PC-3 (cell line): Measurements from ENCODE around the gene CUEDC1. TPM values are rescaled to one million over a fixed set of nuclear protein-coding genes. Genes with fewer than 3 reads are reported as not detected.

ENCODE experiments used
- ATAC-seq: fragments of 200-7000 bp; cut with Tn5 transposase; 2 replicates; pipeline ENCODE4 v1.9.1; 2020; ENCODE audit warnings: mild to moderate bottlenecking, moderate library complexity
- BruUV-seq: library from RNA; stranded (reverse); fragments of 400-500 nt; replicated peaks from 2 replicates; lab custom pipeline; 2021; lab: Mats Ljungman, UMichigan
- CTCF ChIA-PET: fragments of 300-600 bp; sonication (Branson Sonifier 250); formaldehyde crosslinking; loops from one replicate; lab custom pipeline; 2022; ENCODE audit warnings: antibody characterized with exemption; lab: Charles Lee
- POLR2A ChIA-PET: fragments of 300-600 bp; sonication (Branson Sonifier 250); formaldehyde crosslinking; loops from one replicate; lab custom pipeline; 2022; ENCODE audit warnings: antibody characterized with exemption; ENCODE audit not compliant: unreplicated experiment; lab: Charles Lee
- DNase-seq: peaks from one replicate; pipeline ENCODE4 v3.0.0-alpha.2; 2015
- H2AFZ ChIP-seq: fragments of 300-600 bp; sonication (generic); 2 replicates; pipeline ENCODE4 v1.6.0; 2016; ENCODE audit warnings: antibody characterized with exemption, low read length
- H3F3A ChIP-seq: fragments of 300-600 bp; sonication (generic); one replicate; pipeline ENCODE4 v1.6.0; 2017; ENCODE audit warnings: antibody characterized with exemption, low read length, control low read depth, mild to moderate bottlenecking; ENCODE audit not compliant: unreplicated experiment
- H3K27ac ChIP-seq: fragments of 300-600 bp; sonication (generic); 2 replicates; pipeline ENCODE4 v1.5.1; 2016; ENCODE audit warnings: mild to moderate bottlenecking, low read length
- H3K27me3 ChIP-seq: fragments of 300-600 bp; sonication (generic); 2 replicates; pipeline ENCODE4 v1.6.1; 2016; ENCODE audit warnings: low read length, mixed read lengths
- H3K36me3 ChIP-seq: fragments of 300-600 bp; sonication (generic); 2 replicates; pipeline ENCODE4 v1.6.1; 2016; ENCODE audit warnings: low read depth, mixed run types, low read length, mixed read lengths
- H3K4me1 ChIP-seq: fragments of 300-600 bp; sonication (generic); 2 replicates; pipeline ENCODE4 v1.5.1; 2016; ENCODE audit warnings: low read length; ENCODE audit not compliant: insufficient read depth
- H3K4me2 ChIP-seq: fragments of 300-600 bp; sonication (generic); 2 replicates; pipeline ENCODE4 v1.6.0; 2016; ENCODE audit warnings: low read length
- H3K4me3 ChIP-seq: fragments of 300-600 bp; sonication (generic); 2 replicates; pipeline ENCODE4 v1.5.1; 2016; ENCODE audit warnings: mild to moderate bottlenecking, low read length, mixed read lengths
- H3K79me2 ChIP-seq: fragments of 300-600 bp; sonication (generic); 2 replicates; pipeline ENCODE4 v1.6.1; 2017; ENCODE audit warnings: low read length, mixed read lengths
- H3K9ac ChIP-seq: fragments of 300-600 bp; sonication (generic); 2 replicates; pipeline ENCODE4 v1.6.0; 2016; ENCODE audit warnings: mild to moderate bottlenecking, low read length
- H3K9me2 ChIP-seq: fragments of 300-600 bp; sonication (generic); replicated peaks from 2 replicates; pipeline ENCODE4 v1.6.1; 2016; ENCODE audit warnings: mixed run types, low read length, mixed read lengths
- H3K9me3 ChIP-seq: fragments of 300-600 bp; sonication (generic); 2 replicates; pipeline ENCODE4 v1.6.1; 2016; ENCODE audit warnings: low read length, mixed read lengths
- H4K20me1 ChIP-seq: fragments of 300-600 bp; sonication (generic); 2 replicates; pipeline ENCODE4 v1.6.1; 2016; ENCODE audit warnings: low read length, mixed read lengths
- CTCF ChIP-seq: fragments of 300-600 bp; sonication (generic); conservative IDR thresholded peaks from 2 replicates; pipeline ENCODE4 v1.5.1; 2017; ENCODE audit warnings: antibody characterized with exemption, low read depth, mild to moderate bottlenecking, low read length
- EZH2 ChIP-seq: fragments of 300-600 bp; sonication (generic); IDR thresholded peaks from one replicate; pipeline ENCODE4 v1.6.1; 2017; ENCODE audit warnings: antibody characterized with exemption, mild to moderate bottlenecking, low read length; ENCODE audit not compliant: unreplicated experiment
- EZH2phosphoT487 ChIP-seq: fragments of 300-600 bp; sonication (generic); IDR thresholded peaks from 2 replicates; pipeline ENCODE4 v1.6.1; 2018; ENCODE audit warnings: mild to moderate bottlenecking, antibody characterized with exemption, low read length, borderline replicate concordance
- intact Hi-C: fragments of 100-400 bp; cut with micrococcal nuclease; formaldehyde crosslinking; loops from 2 replicates; pipeline ENCODE4 v1.9.0; 2023
- total RNA-seq: library from RNA; depleted of rRNA; stranded (reverse); fragments of >200 nt; gene quantifications from 2 replicates; pipeline ENCODE4 v1.2.3, GENCODE V29; 2014

Gene CUEDC1
- total RNA-seq, 1 experiment from 2014 or later: 31.6 TPM

- Histone ChIP-seq H4K20me1 (no peaks in the 10 kb centered on the region), H3K79me2 (peaks cover 85% of the 10 kb centered on the region), H3K9ac (no peak overlapping the region)
Observed at GRCh38 chr17:57937492-57937891, 17.7 kb downstream of the CUEDC1 start.

GRCh38 chr17:57935833-57936807, 19.1 kb downstream of the CUEDC1 start:
- BruUV-seq: no TSS peak
- Histone ChIP-seq H3K4me2 (peak overlapping the region; percentile 66), H3K4me3 (peak overlapping the region; percentile 24; the same call in 1 of the 2 replicates), H3K9me2 (no peaks in the 10 kb centered on the region), H3K9me3 (no peaks in the 10 kb centered on the region), H3K27me3 (no peaks in the 10 kb centered on the region), H3K27ac (peak overlapping the region; percentile 95), H3F3A (no peaks in the 10 kb centered on the region), H4K20me1 (no peaks in the 10 kb centered on the region), H3K4me1 (peaks cover 65% of the 10 kb centered on the region), H2AFZ (no peak overlapping the region), H3K9ac (peak overlapping the region; percentile 78), H3K36me3 (no peaks in the 10 kb centered on the region), H3K79me2 (peaks cover 80% of the 10 kb centered on the region)
- ChIA-PET POLR2A (interaction anchor here (0.6 to 2.1 kb wide), 8 partner anchors 7 to 86 kb away, joined by 3 to 11 read pairs (median 6); partner anchors contain the start of gene MRPS23), CTCF (interaction anchor here (0.6 to 1.5 kb wide), 8 partner anchors 8 to 63 kb away, joined by 3 to 14 read pairs (median 5); no protein-coding TSS in a partner anchor)
- peak; percentile 8 for ATAC-seq
- intact Hi-C loops: loop anchor here (1.0 to 2.0 kb wide), 6 partner anchors 12 to 61 kb away; no protein-coding TSS in a partner anchor
- peak; percentile 44 for DNase-seq
- TF ChIP-seq EZH2 (no peak), EZH2phosphoT487 (no peak), CTCF (no peak)

More at GRCh38 chr17:57937492-57937891, 17.7 kb downstream of the CUEDC1 start:
- Histone ChIP-seq H3F3A (no peaks in the 10 kb centered on the region), H3K9me3 (no peaks in the 10 kb centered on the region), H3K9me2 (no peaks in the 10 kb centered on the region), H3K4me3 (no peak overlapping the region), H3K27me3 (no peaks in the 10 kb centered on the region), H3K27ac (no peak overlapping the region), H2AFZ (no peak overlapping the region), H3K36me3 (no peaks in the 10 kb centered on the region), H3K4me2 (no peak overlapping the region), H3K4me1 (peaks cover 73% of the 10 kb centered on the region)
- CTCF ChIA-PET: no interaction called here
- ATAC-seq (no peak), DNase-seq (no peak)
- POLR2A ChIA-PET: no interaction called here
- TF ChIP-seq EZH2phosphoT487: no peak
- no peak for TF ChIP-seq CTCF
- TF ChIP-seq EZH2: no peak
- BruUV-seq: no TSS peak
- intact Hi-C loops: no loop called here
